GM23338 (cell line): ENCODE measurements around the gene SYT6. TPM values are rescaled to one million over a fixed set of nuclear protein-coding genes. Genes with fewer than 3 reads are reported as not detected.

Experiments
- ATAC-seq: fragments of 200-7000 bp; cut with Tn5 transposase; 3 replicates; pipeline ENCODE4 v1.9.1; 2020
- DNase-seq: peaks from one replicate; pipeline ENCODE4 v3.0.0-alpha.2; 2015; ENCODE audit warnings: low spot score
- H2AFZ ChIP-seq: fragments of 200-600 bp; sonication (generic); 2 replicates; pipeline ENCODE4 v1.8.0; 2016; ENCODE audit warnings: antibody characterized with exemption, mild to moderate bottlenecking, moderate library complexity
- H3F3A ChIP-seq: fragments of 200-600 bp; sonication (generic); replicated peaks from 2 replicates; pipeline ENCODE4 v1.8.0; 2017; ENCODE audit warnings: antibody characterized with exemption, mixed run types, low read depth
- H3K27ac ChIP-seq: fragments of 200-600 bp; sonication (generic); 2 replicates; pipeline ENCODE4 v1.6.1; 2016; ENCODE audit warnings: low read depth
- H3K27me3 ChIP-seq: fragments of 200-600 bp; sonication (generic); 2 replicates; pipeline ENCODE4 v1.8.0; 2016; ENCODE audit warnings: mild to moderate bottlenecking, mixed run types, moderate library complexity; ENCODE audit not compliant: insufficient read depth
- H3K36me3 ChIP-seq: fragments of 200-600 bp; sonication (generic); 2 replicates; pipeline ENCODE4 v1.8.0; 2016; ENCODE audit warnings: mild to moderate bottlenecking; ENCODE audit not compliant: insufficient read depth
- H3K4me1 ChIP-seq: fragments of 200-600 bp; sonication (generic); 2 replicates; pipeline ENCODE4 v1.8.0; 2016; ENCODE audit warnings: mild to moderate bottlenecking, moderate library complexity; ENCODE audit not compliant: insufficient read depth
- H3K4me2 ChIP-seq: fragments of 200-600 bp; sonication (generic); 2 replicates; pipeline ENCODE4 v1.7.1; 2017; ENCODE audit warnings: mixed run types
- H3K4me3 ChIP-seq: fragments of 200-600 bp; sonication (generic); 2 replicates; pipeline ENCODE4 v1.6.1; 2016; ENCODE audit warnings: mixed run types
- H3K79me2 ChIP-seq: fragments of 200-600 bp; sonication (generic); replicated peaks from 2 replicates; pipeline ENCODE4 v1.8.0; 2017; ENCODE audit warnings: mild to moderate bottlenecking; ENCODE audit not compliant: insufficient read depth
- H3K9me2 ChIP-seq: fragments of 200-600 bp; sonication (generic); 2 replicates; pipeline ENCODE4 v1.8.0; 2017; ENCODE audit not compliant: insufficient read depth
- H4K20me1 ChIP-seq: fragments of 200-600 bp; sonication (generic); replicated peaks from 2 replicates; pipeline ENCODE4 v1.8.0; 2017; ENCODE audit warnings: mild to moderate bottlenecking; ENCODE audit not compliant: insufficient read depth
- H3K27ac Mint-ChIP-seq: 2 replicates; pipeline ENCODE4 v1.8.0; 2020; ENCODE audit warnings: inconsistent platforms, mild to moderate bottlenecking, moderate library complexity, mixed read lengths
- H3K27me3 Mint-ChIP-seq: 3 replicates; pipeline ENCODE4 v1.8.0; 2022; ENCODE audit warnings: low read depth, mild to moderate bottlenecking, moderate library complexity, mixed read lengths, inconsistent platforms; ENCODE audit not compliant: insufficient read depth, poor library complexity
- H3K36me3 Mint-ChIP-seq: 3 replicates; pipeline ENCODE4 v1.8.0; 2021; ENCODE audit warnings: low read depth, mild to moderate bottlenecking, inconsistent platforms, moderate library complexity, mixed read lengths
- H3K4me1 Mint-ChIP-seq: 3 replicates; pipeline ENCODE4 v1.8.0; 2020; ENCODE audit warnings: mild to moderate bottlenecking, inconsistent platforms, mixed read lengths
- H3K4me3 Mint-ChIP-seq: 3 replicates; pipeline ENCODE4 v1.8.0; 2021; ENCODE audit warnings: moderate library complexity, mild to moderate bottlenecking, inconsistent platforms, mixed read lengths
- H3K9me3 Mint-ChIP-seq: 3 replicates; pipeline ENCODE4 v1.8.0; 2020; ENCODE audit warnings: moderate library complexity, mild to moderate bottlenecking, inconsistent platforms, mixed read lengths
- CREB1 ChIP-seq: fragments of 250-450 bp; sonication (Bioruptor Pico); IDR thresholded peaks from 2 replicates; pipeline ENCODE4 v1.5.0; 2020; ENCODE audit warnings: low read depth, mild to moderate bottlenecking, moderate library complexity
- ETS1 ChIP-seq: IDR thresholded peaks from 2 replicates; pipeline ENCODE4 v1.6.1; 2016; ENCODE audit warnings: antibody characterized with exemption
- EZH2 ChIP-seq: fragments of 200-600 bp; sonication (generic); IDR thresholded peaks from one replicate; pipeline ENCODE4 v1.8.0; 2017; ENCODE audit warnings: antibody characterized with exemption, mild to moderate bottlenecking, low read depth; ENCODE audit not compliant: unreplicated experiment
- EZH2phosphoT487 ChIP-seq: fragments of 200-600 bp; sonication (generic); IDR thresholded peaks from one replicate; pipeline ENCODE4 v1.8.1; 2018; ENCODE audit warnings: antibody characterized with exemption; ENCODE audit not compliant: unreplicated experiment
- JUNB ChIP-seq: IDR thresholded peaks from one replicate; pipeline ENCODE4 v1.6.1; 2016; ENCODE audit warnings: antibody characterized with exemption; ENCODE audit not compliant: unreplicated experiment
- NANOG ChIP-seq: IDR thresholded peaks from 2 replicates; pipeline ENCODE4 v1.6.1; 2016; ENCODE audit warnings: antibody characterized with exemption, borderline replicate concordance
- POLR2AphosphoS5 ChIP-seq: IDR thresholded peaks from 2 replicates; pipeline ENCODE4 v1.6.1; 2016; ENCODE audit warnings: antibody characterized with exemption, low read depth
- STAT1 ChIP-seq: IDR thresholded peaks from one replicate; pipeline ENCODE4 v1.6.1; 2016; ENCODE audit warnings: antibody characterized with exemption; ENCODE audit not compliant: unreplicated experiment
- ZNF114 ChIP-seq: fragments of 250-450 bp; sonication (Bioruptor Pico); IDR thresholded peaks from 2 replicates; pipeline ENCODE4 v1.5.0; 2020; ENCODE audit warnings: mild to moderate bottlenecking, moderate library complexity
- ZNF331 ChIP-seq: fragments of 250-450 bp; sonication (Bioruptor Pico); IDR thresholded peaks from 2 replicates; pipeline ENCODE4 v1.5.0; 2020; ENCODE audit warnings: low read depth, mild to moderate bottlenecking, moderate library complexity
- ZNF462 ChIP-seq: fragments of 250-450 bp; sonication (Bioruptor Pico); IDR thresholded peaks from 2 replicates; pipeline ENCODE4 v1.5.0; 2020; ENCODE audit warnings: mild to moderate bottlenecking, moderate library complexity
- polyA plus RNA-seq: library from polyadenylated mRNA; unstranded; fragments of >200 nt; fragmentation: Nextera tagmentation; extraction: Ambion mirVana; gene quantifications from 2 replicates; pipeline ENCODE4 v1.2.1, GENCODE V29; 2016
- total RNA-seq: library from RNA; depleted of rRNA; stranded (reverse); fragments of >200 nt; shearing (Covaris generic); gene quantifications from 2 replicates; pipeline ENCODE4 v1.2.3, GENCODE V29; 2014
- TF ChIP-seq, protein P1 (sequence below), 2 experiments: fragments of 200-600 bp in 1 of 2; sonication (generic) in 1 of 2; conservative IDR thresholded peaks; 2 replicates each; pipeline versions ENCODE4 v1.5.1 to v1.6.1; 2016 to 2017; ENCODE audit warnings: antibody characterized with exemption in 2 of 2, low read depth in 2 of 2, mild to moderate bottlenecking in 2 of 2, moderate library complexity in 1 of 2
- TF ChIP-seq, protein P2 (sequence below): IDR thresholded peaks from one replicate; pipeline ENCODE4 v1.6.1; 2018; ENCODE audit warnings: antibody characterized with exemption; ENCODE audit not compliant: unreplicated experiment

The SYT6 gene
- total and polyA plus RNA-seq, 2 experiments from 2014 or later = 31.2 to 42.6 TPM

DNA sequence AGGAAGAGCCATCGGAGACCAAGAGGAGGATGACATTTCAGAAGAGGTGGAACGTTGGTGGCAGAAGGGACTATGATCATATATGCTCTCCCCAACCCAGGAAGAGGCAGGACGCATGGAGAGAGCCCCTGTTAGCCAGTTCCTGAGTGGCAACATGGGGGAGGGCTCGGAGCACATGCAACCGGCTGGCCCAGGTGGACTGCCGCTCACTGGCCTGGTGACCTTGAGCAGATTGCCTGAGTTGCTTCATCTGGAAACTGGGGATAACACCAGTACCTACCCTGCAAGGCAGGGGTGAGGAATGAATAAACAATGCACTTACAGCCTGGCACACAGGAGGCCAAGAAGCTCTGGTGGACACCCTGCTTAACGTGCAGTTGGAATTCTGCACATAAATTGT lies 29.0 kb downstream of the SYT6 start:
- Mint-ChIP-seq H3K9me3 (no peaks in the 10 kb centered on the region; the same call in 2 of the 3 replicates), H3K4me1 (peaks cover 25% of the 10 kb centered on the region), H3K27me3 (peaks cover 15% of the 10 kb centered on the region), H3K4me3 (no peak overlapping the region), H3K27ac (no peak overlapping the region), H3K36me3 (peaks cover 76% of the 10 kb centered on the region)
- Histone ChIP-seq H3K27me3 (no peaks in the 10 kb centered on the region), H3F3A (peaks cover 17% of the 10 kb centered on the region; the same call in 1 of the 2 replicates), H4K20me1 (peaks cover 11% of the 10 kb centered on the region; the same call in 1 of the 2 replicates), H3K36me3 (peaks cover 14% of the 10 kb centered on the region; the same call in 1 of the 2 replicates), H3K27ac (no peak overlapping the region), H3K79me2 (no peaks in the 10 kb centered on the region; the same call in 1 of the 2 replicates), H3K9me2 (peaks cover 4% of the 10 kb centered on the region; the same call in 1 of the 2 replicates), H3K4me1 (peaks cover 10% of the 10 kb centered on the region), H3K4me3 (no peak overlapping the region), H3K4me2 (no peak overlapping the region), H2AFZ (no peak overlapping the region)
- TF ChIP-seq EZH2 = no peak
- no peak for TF ChIP-seq EZH2phosphoT487
- no peak for TF ChIP-seq ZNF331
- no peak for TF ChIP-seq JUNB
- TF ChIP-seq STAT1 = no peak
- no peak for TF ChIP-seq ZNF462 (CRISPR knock-in tag)
- TF ChIP-seq CREB1 (CRISPR knock-in tag) = no peak
- TF ChIP-seq, protein P1, sequence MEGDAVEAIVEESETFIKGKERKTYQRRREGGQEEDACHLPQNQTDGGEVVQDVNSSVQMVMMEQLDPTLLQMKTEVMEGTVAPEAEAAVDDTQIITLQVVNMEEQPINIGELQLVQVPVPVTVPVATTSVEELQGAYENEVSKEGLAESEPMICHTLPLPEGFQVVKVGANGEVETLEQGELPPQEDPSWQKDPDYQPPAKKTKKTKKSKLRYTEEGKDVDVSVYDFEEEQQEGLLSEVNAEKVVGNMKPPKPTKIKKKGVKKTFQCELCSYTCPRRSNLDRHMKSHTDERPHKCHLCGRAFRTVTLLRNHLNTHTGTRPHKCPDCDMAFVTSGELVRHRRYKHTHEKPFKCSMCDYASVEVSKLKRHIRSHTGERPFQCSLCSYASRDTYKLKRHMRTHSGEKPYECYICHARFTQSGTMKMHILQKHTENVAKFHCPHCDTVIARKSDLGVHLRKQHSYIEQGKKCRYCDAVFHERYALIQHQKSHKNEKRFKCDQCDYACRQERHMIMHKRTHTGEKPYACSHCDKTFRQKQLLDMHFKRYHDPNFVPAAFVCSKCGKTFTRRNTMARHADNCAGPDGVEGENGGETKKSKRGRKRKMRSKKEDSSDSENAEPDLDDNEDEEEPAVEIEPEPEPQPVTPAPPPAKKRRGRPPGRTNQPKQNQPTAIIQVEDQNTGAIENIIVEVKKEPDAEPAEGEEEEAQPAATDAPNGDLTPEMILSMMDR (conservative IDR thresholded peaks at IDR 0.05; ENCODE audit: low read depth in 2 of 2) = no peak
- no peak for TF ChIP-seq ZNF114 (CRISPR knock-in tag)
- no peak for TF ChIP-seq POLR2AphosphoS5
- no peak for TF ChIP-seq ETS1
- TF ChIP-seq, protein P2, sequence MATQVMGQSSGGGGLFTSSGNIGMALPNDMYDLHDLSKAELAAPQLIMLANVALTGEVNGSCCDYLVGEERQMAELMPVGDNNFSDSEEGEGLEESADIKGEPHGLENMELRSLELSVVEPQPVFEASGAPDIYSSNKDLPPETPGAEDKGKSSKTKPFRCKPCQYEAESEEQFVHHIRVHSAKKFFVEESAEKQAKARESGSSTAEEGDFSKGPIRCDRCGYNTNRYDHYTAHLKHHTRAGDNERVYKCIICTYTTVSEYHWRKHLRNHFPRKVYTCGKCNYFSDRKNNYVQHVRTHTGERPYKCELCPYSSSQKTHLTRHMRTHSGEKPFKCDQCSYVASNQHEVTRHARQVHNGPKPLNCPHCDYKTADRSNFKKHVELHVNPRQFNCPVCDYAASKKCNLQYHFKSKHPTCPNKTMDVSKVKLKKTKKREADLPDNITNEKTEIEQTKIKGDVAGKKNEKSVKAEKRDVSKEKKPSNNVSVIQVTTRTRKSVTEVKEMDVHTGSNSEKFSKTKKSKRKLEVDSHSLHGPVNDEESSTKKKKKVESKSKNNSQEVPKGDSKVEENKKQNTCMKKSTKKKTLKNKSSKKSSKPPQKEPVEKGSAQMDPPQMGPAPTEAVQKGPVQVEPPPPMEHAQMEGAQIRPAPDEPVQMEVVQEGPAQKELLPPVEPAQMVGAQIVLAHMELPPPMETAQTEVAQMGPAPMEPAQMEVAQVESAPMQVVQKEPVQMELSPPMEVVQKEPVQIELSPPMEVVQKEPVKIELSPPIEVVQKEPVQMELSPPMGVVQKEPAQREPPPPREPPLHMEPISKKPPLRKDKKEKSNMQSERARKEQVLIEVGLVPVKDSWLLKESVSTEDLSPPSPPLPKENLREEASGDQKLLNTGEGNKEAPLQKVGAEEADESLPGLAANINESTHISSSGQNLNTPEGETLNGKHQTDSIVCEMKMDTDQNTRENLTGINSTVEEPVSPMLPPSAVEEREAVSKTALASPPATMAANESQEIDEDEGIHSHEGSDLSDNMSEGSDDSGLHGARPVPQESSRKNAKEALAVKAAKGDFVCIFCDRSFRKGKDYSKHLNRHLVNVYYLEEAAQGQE = no peak
- no peak for TF ChIP-seq NANOG
- DNase-seq (no peak), ATAC-seq (no peak)
